CMK (cell line): ENCODE data around the gene COL1A1.

Source experiments
- DNase-seq: peaks from one replicate; pipeline ENCODE4 v3.0.0-alpha.2; 2010; ENCODE audit warnings: low read depth

Gene COL1A1

GRCh38 chr17:50199803-50200456 lies 1.5 kb downstream of the COL1A1 start:
- no peak for DNase-seq

- no peak for DNase-seq
Observed at GRCh38 chr17:50199211-50199802, 2.1 kb downstream of the COL1A1 start.

- no peak for DNase-seq
Observed at GRCh38 chr17:50198026-50198669, 3.3 kb downstream of the COL1A1 start.

- no peak for DNase-seq
Observed at GRCh38 chr17:50196826-50197225, 4.6 kb downstream of the COL1A1 start.

- no peak for DNase-seq
Observed at GRCh38 chr17:50196036-50196435, 5.4 kb downstream of the COL1A1 start.

- DNase-seq: no peak
Observed at GRCh38 chr17:50194934-50195865, 6.2 kb downstream of the COL1A1 start.

GRCh38 chr17:50194140-50194933 lies 7.1 kb downstream of the COL1A1 start:
- DNase-seq: no peak

- DNase-seq: no peak
Observed at GRCh38 chr17:50192618-50193291, 8.7 kb downstream of the COL1A1 start.

GRCh38 chr17:50192144-50192617 lies 9.2 kb downstream of the COL1A1 start:
- DNase-seq: no peak

GRCh38 chr17:50191359-50192143 lies 9.9 kb downstream of the COL1A1 start:
- no peak for DNase-seq

- no peak for DNase-seq
Observed at GRCh38 chr17:50190603-50191358, 10.7 kb downstream of the COL1A1 start.

GRCh38 chr17:50190293-50190602 lies 11.2 kb downstream of the COL1A1 start:
- DNase-seq: no peak

- DNase-seq: no peak
Observed at GRCh38 chr17:50189550-50190292, 11.7 kb downstream of the COL1A1 start.

- no peak for DNase-seq
Observed at GRCh38 chr17:50188921-50189549, 12.4 kb downstream of the COL1A1 start.

GRCh38 chr17:50188531-50188920 lies 12.9 kb downstream of the COL1A1 start:
- no peak for DNase-seq

GRCh38 chr17:50187751-50188530 lies 13.5 kb downstream of the COL1A1 start:
- no peak for DNase-seq

- DNase-seq: no peak
Observed at GRCh38 chr17:50187394-50187725, 14.1 kb downstream of the COL1A1 start.
